Neuronal stem cell (in vitro differentiated cells): ENCODE results near the gene RELA.
A peak's percentile ranks its signal among the peaks of the same experiment; 100 is the strongest.

Source experiments
- DNase-seq: peaks from one replicate; pipeline ENCODE4 v3.0.0-alpha.2; 2013; ENCODE audit warnings: low spot score
- H2AFZ ChIP-seq: one replicate; pipeline ENCODE4 v1.6.1; 2013; ENCODE audit warnings: mild to moderate bottlenecking, low read length, inconsistent platforms
- H2AK5ac ChIP-seq: 2 replicates; pipeline ENCODE4 v1.6.1; 2013; ENCODE audit warnings: low read depth, mild to moderate bottlenecking, inconsistent platforms, low read length, moderate library complexity, mixed read lengths
- H2BK120ac ChIP-seq: 2 replicates; pipeline ENCODE4 v1.6.1; 2013; ENCODE audit warnings: low read depth, mild to moderate bottlenecking, inconsistent platforms, low read length, moderate library complexity, mixed read lengths
- H2BK12ac ChIP-seq: one replicate; pipeline ENCODE4 v1.6.1; 2013; ENCODE audit warnings: low read length, inconsistent platforms
- H2BK15ac ChIP-seq: 2 replicates; pipeline ENCODE4 v1.6.1; 2013; ENCODE audit warnings: mild to moderate bottlenecking, low read length, inconsistent platforms, mixed read lengths
- H2BK5ac ChIP-seq: one replicate; pipeline ENCODE4 v1.6.1; 2013; ENCODE audit warnings: inconsistent platforms, mild to moderate bottlenecking, low read length, moderate library complexity
- H3K14ac ChIP-seq: one replicate; pipeline ENCODE4 v1.6.1; 2013; ENCODE audit warnings: low read length, inconsistent platforms
- H3K18ac ChIP-seq: 2 replicates; pipeline ENCODE4 v1.6.1; 2013; ENCODE audit warnings: low read length, inconsistent platforms
- H3K23ac ChIP-seq: 2 replicates; pipeline ENCODE4 v1.6.1; 2013; ENCODE audit warnings: low read depth, mild to moderate bottlenecking, mixed read lengths, low read length, inconsistent platforms; ENCODE audit not compliant: poor library complexity
- H3K27ac ChIP-seq: replicated peaks from 3 replicates; pipeline ENCODE4 v1.5.1; 2013; ENCODE audit warnings: low read length, inconsistent platforms
- H3K27me3 ChIP-seq, 3 experiments: 2 replicates each; pipeline ENCODE4 v1.6.1; 2013; ENCODE audit warnings: low read length in 3 of 3, mild to moderate bottlenecking in 2 of 3, inconsistent platforms in 1 of 3, low read depth in 1 of 3, mixed read lengths in 1 of 3, moderate library complexity in 1 of 3; ENCODE audit not compliant: control insufficient read depth in 3 of 3, insufficient read depth in 3 of 3
- H3K36me3 ChIP-seq, 2 donors: replicated peaks in 1 of 2; 2 replicates each; pipeline ENCODE4 v1.6.1; 2013; ENCODE audit warnings: low read length in 2 of 2; ENCODE audit not compliant: control insufficient read depth in 2 of 2, insufficient read depth in 2 of 2
- H3K4ac ChIP-seq: 2 replicates; pipeline ENCODE4 v1.6.1; 2013; ENCODE audit warnings: inconsistent platforms, mild to moderate bottlenecking, low read length, moderate library complexity
- H3K4me1 ChIP-seq, 2 donors: 1 replicate in 1 of 2; 2 replicates in 1 of 2; pipeline ENCODE4 v1.6.1; 2013; ENCODE audit warnings: low read length in 2 of 2, low read depth in 1 of 2; ENCODE audit not compliant: control insufficient read depth in 2 of 2, insufficient read depth in 1 of 2
- H3K4me2 ChIP-seq: one replicate; pipeline ENCODE4 v1.6.1; 2013; ENCODE audit warnings: mild to moderate bottlenecking, low read length, inconsistent platforms; ENCODE audit not compliant: insufficient read depth, poor library complexity, severe bottlenecking
- H3K4me3 ChIP-seq, 2 donors: 2 replicates each; pipeline ENCODE4 v1.5.1; 2013; ENCODE audit warnings: low read length in 2 of 2, mild to moderate bottlenecking in 2 of 2, inconsistent platforms in 1 of 2, moderate library complexity in 1 of 2
- H3K79me1 ChIP-seq: one replicate; pipeline ENCODE4 v1.6.1; 2013; ENCODE audit warnings: low read depth, mild to moderate bottlenecking, inconsistent platforms, low read length, moderate library complexity
- H3K9ac ChIP-seq: one replicate; pipeline ENCODE4 v1.6.1; 2013; ENCODE audit warnings: mild to moderate bottlenecking, low read depth, low read length, inconsistent platforms; ENCODE audit not compliant: poor library complexity
- H3K9me3 ChIP-seq, 2 donors: replicated peaks in 1 of 2; 2 replicates each; pipeline versions ENCODE3 to v1.6.1; 2013; ENCODE audit warnings: low read length in 2 of 2, mild to moderate bottlenecking in 2 of 2, inconsistent platforms in 1 of 2, low read depth in 1 of 2, mixed read lengths in 1 of 2, moderate library complexity in 1 of 2; ENCODE audit not compliant: control insufficient read depth in 2 of 2, insufficient read depth in 1 of 2
- H4K8ac ChIP-seq: one replicate; pipeline ENCODE4 v1.6.1; 2013; ENCODE audit warnings: low read depth, mild to moderate bottlenecking, inconsistent platforms, low read length, moderate library complexity
- H4K91ac ChIP-seq: one replicate; pipeline ENCODE4 v1.6.1; 2013; ENCODE audit warnings: low read length, low read depth, mild to moderate bottlenecking, inconsistent platforms; ENCODE audit not compliant: poor library complexity
- WGBS, 2 donors: extraction: QIAGEN DNeasy Blood & Tissue Kit; methylation state at CpG; one replicate each; pipeline ENCODE4 v1.1.7; 2013; ENCODE audit warnings: missing lambda C conversion rate in 2 of 2, mixed read lengths in 1 of 2; ENCODE audit not compliant: insufficient read length in 2 of 2, insufficient replicate concordance in 1 of 2; ENCODE audit errors: extremely low coverage in 2 of 2; 5-methylcytosine and 5-hydroxymethylcytosine counted together

The RELA gene

DNA sequence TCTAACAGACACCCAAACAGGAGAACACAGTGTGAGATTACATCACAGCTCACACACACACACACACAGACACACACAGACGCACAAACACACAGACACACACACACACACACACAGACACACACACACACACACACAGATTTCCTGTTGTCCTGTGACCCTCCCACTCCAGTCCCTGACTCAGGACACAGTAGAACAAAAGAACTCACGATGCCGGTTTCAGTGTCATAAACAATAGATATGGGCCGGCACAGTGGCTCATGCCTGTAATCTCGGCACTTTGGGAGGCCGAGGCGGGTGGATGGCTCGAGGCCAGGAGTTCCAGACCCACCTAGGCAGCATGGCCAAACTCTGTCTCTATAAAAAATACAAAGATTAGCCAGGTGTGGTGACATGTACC, 35.5 kb upstream of the RELA start:
- WGBS, 2 donors = no CpG with 5 or more reads among the region's 8 CpGs
- H3K4me1 ChIP-seq = peaks cover 4 to 6% of the 10 kb centered on the region in 2 donors
- DNase-seq = no peak

DNA sequence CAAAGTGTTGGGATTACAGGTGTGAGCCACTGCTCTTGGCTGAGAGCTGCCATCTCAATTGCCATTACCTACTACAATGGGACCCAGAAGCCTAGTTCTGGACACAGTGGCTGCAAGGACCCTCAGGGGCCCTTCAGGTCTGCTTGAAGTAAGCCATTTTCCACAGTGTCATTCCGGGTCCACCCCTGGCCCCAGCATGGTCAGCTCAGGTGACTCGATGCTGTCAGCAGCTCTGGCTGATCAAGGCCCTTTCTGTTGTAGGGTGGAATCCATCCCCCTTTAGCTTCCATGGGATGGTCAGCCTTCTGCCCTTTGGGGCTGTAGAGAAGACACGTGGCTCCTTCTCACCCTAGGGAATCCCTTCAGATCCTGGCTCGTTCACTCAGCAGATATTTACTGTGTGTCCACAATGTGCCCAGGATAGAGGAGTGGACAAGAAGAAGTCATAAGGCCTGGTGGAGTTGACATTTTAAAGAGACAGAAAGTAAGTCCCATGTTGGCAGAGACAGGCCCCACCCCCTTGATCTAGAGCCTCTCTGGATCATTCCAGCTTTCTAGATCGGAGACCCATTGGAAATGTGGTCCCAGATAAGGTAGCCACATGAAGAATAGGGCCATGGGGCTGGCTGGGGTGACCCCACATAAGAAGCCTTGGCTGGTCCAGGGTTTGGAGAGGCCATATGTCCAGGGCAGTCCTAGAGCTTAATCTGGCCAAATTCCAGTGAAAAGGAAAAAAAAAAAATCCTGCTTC, 34.3 kb upstream of the RELA start:
- Histone ChIP-seq H3K23ac (no peak overlapping the region), H2BK12ac (no peak overlapping the region), H3K4ac (no peak overlapping the region), H2BK5ac (no peak overlapping the region), H3K4me2 (no peak overlapping the region), H3K9ac (no peak overlapping the region), H2AK5ac (no peak overlapping the region), H3K18ac (no peak overlapping the region), H3K36me3 (no peaks in the 10 kb centered on the region), H3K27ac (no peak overlapping the region), H2AFZ (no peak overlapping the region), H2BK15ac (no peak overlapping the region), H3K4me1 (peaks cover 4 to 6% of the 10 kb centered on the region in 2 donors), H4K8ac (no peak overlapping the region), H3K9me3 (peaks cover 6 to 9% of the 10 kb centered on the region in 2 donors), H3K27me3 (peaks cover 0 to 3% (median 0%) of the 10 kb centered on the region in 3 experiments), H3K4me3 (no peak overlapping the region), H3K14ac (no peak overlapping the region), H2BK120ac (no peak overlapping the region), H3K79me1 (no peaks in the 10 kb centered on the region), H4K91ac (no peak overlapping the region)
- DNase-seq = no peak
- WGBS, 2 donors = no CpG with 5 or more reads among the region's 5 CpGs

More for the DNA sequence above, 35.5 kb upstream of the RELA start:
- H2BK15ac ChIP-seq = no peak overlapping the region
- no peak overlapping the region for H3K23ac ChIP-seq
- peaks cover 6 to 9% of the 10 kb centered on the region in 2 donors for H3K9me3 ChIP-seq
- H3K36me3 ChIP-seq = no peaks in the 10 kb centered on the region
- H2AK5ac ChIP-seq = no peak overlapping the region
- peaks cover 0 to 9% (median 0%) of the 10 kb centered on the region in 3 experiments for H3K27me3 ChIP-seq
- no peak overlapping the region for H3K4me2 ChIP-seq
- H4K91ac ChIP-seq = no peak overlapping the region
- no peak overlapping the region for H3K9ac ChIP-seq
- no peak overlapping the region for H3K27ac ChIP-seq
- no peak overlapping the region for H3K18ac ChIP-seq
- H2BK5ac ChIP-seq = no peak overlapping the region
- H3K4ac ChIP-seq = no peak overlapping the region
- H3K14ac ChIP-seq = no peak overlapping the region
- no peak overlapping the region for H2AFZ ChIP-seq
- no peaks in the 10 kb centered on the region for H3K79me1 ChIP-seq
- no peak overlapping the region for H2BK120ac ChIP-seq
- no peak overlapping the region for H3K4me3 ChIP-seq
- no peak overlapping the region for H2BK12ac ChIP-seq
- H4K8ac ChIP-seq = no peak overlapping the region

- H3K36me3 ChIP-seq = no peaks in the 10 kb centered on the region
- H3K4me1 ChIP-seq = peaks cover 4 to 6% of the 10 kb centered on the region in 2 donors
- no peak overlapping the region for H2BK12ac ChIP-seq
- H2BK15ac ChIP-seq = no peak overlapping the region
- H3K9ac ChIP-seq = no peak overlapping the region
- H2AK5ac ChIP-seq = no peak overlapping the region
- H3K18ac ChIP-seq = no peak overlapping the region
- no peak overlapping the region for H3K4me2 ChIP-seq
- WGBS, 2 donors = no CpG with 5 or more reads among the region's 12 CpGs
- no peak overlapping the region for H2AFZ ChIP-seq
- DNase-seq = no peak
- H3K27ac ChIP-seq = no peak overlapping the region
- no peak overlapping the region for H4K91ac ChIP-seq
- H3K79me1 ChIP-seq = no peaks in the 10 kb centered on the region
- H3K23ac ChIP-seq = no peak overlapping the region
- H2BK120ac ChIP-seq = no peak overlapping the region
- no peak overlapping the region for H2BK5ac ChIP-seq
- peaks cover 6 to 9% of the 10 kb centered on the region in 2 donors for H3K9me3 ChIP-seq
- no peak overlapping the region for H4K8ac ChIP-seq
- H3K27me3 ChIP-seq = peaks cover 0 to 3% (median 0%) of the 10 kb centered on the region in 3 experiments
- no peak overlapping the region for H3K4me3 ChIP-seq
- H3K4ac ChIP-seq = no peak overlapping the region
- no peak overlapping the region for H3K14ac ChIP-seq
These were observed 32.9 kb upstream of the RELA start for GRCh38 chr11:65695459-65696241.

DNA sequence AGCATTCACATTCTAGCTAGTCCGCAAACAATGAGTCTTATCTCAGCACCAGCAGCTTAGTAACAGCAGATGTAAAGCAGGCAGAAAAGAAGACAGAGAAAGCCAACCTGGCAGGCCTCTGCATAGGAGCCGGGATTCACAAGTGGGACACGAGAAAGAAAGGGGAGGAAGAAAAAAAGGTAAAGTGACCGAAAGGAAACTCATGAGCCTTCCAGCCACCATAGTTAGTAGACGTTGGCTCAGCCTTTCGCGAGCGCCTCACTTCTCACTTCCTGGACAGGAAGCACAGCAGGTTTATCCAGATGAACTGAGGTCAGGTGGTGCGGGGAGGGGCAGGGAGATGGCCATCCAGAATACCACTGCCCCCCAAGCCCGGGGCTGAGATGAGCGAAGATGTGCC, 29.7 kb upstream of the RELA start:
- H3K27ac ChIP-seq = no peak overlapping the region

More for the DNA sequence above, 29.7 kb upstream of the RELA start:
- Histone ChIP-seq H3K9me3 (no peaks in the 10 kb centered on the region), H3K23ac (no peak overlapping the region), H2BK5ac (no peak overlapping the region), H2AFZ (peak overlapping the region; percentile 74), H3K27me3 (no peaks in the 10 kb centered on the region), H3K4me3 (no peak overlapping the region), H3K36me3 (no peaks in the 10 kb centered on the region), H2BK120ac (no peak overlapping the region), H3K9ac (no peak overlapping the region), H3K14ac (no peak overlapping the region), H3K79me1 (no peaks in the 10 kb centered on the region), H2AK5ac (no peak overlapping the region), H4K8ac (no peak overlapping the region), H4K91ac (no peak overlapping the region), H2BK12ac (no peak overlapping the region), H3K4ac (no peak overlapping the region), H3K4me2 (no peak overlapping the region), H3K4me1 (peaks cover 4 to 6% of the 10 kb centered on the region in 2 donors), H2BK15ac (no peak overlapping the region), H3K18ac (no peak overlapping the region)
- WGBS, 2 donors = no CpG with 5 or more reads among the region's 11 CpGs
- DNase-seq = no peak
